ENCODE data around the gene UBAC1. TPM values are rescaled to one million over a fixed set of nuclear protein-coding genes. Genes with fewer than 3 reads are reported as not detected.

UBAC1 gene
- total and polyA plus RNA-seq, 4 donors: 37.8 to 49.5 (median 39.7) TPM

DNA sequence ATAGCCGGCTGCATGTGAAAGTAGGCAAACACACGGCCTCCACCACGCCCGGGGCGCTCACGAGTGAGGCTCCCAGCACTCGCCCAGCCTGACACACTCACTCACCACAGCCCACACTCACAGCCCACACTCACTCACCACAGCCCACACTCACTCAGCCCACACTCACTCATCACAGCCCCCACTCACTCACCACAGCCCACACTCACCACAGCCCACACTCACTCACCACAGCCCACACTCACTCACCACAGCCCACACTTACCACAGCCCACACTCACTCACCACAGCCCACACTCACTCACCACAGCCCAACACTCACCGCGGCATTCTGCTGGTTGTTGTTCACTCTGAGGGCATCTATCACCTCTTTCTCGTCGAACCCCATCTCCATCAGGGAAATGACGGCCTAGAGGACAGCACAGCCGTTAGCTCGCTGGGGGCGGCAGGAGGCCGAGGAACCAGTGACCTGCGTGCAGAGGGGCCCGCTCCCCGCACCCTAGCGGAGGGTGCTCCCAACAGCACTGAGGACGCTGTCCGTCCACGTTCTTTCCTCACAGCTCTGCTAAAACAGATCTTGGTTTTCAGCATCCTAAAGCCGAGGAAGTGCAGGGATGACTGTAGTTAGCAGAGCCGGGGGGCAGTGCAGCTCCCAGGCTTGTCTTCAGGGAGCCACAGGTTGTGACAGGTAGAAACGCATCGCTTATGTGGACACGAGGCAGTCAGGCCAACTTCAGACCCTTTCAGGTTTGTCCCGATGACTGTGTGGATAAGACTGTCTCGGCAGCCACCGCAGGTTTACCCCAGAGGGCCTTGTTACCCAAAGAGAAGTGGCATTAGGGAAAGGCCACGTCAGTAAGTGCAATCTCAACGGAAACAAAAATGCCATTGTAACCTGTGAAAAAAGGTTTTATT lies 21.6 kb downstream of the UBAC1 start:
- no peak overlapping the region for H3K4me3 ChIP-seq
- no peaks in the 10 kb centered on the region for H3K4me1 ChIP-seq (ENCODE audit: control insufficient read depth in 5 of 5, insufficient read depth in 5 of 5, low read length in 5 of 5)
- no peaks in the 10 kb centered on the region for H3K9me3 ChIP-seq (ENCODE audit: control insufficient read depth in 4 of 4, insufficient read depth in 3 of 4, low read length in 3 of 4)
- WGBS, 2 donors: 88 to 90% methylated on average over 33 of the region's 33 CpGs
- H3K27me3 ChIP-seq (ENCODE audit: control insufficient read depth in 3 of 3, insufficient read depth in 3 of 3, low read length in 2 of 3): no peaks in the 10 kb centered on the region
- H3K9ac ChIP-seq (ENCODE audit: insufficient read depth in 1 of 2, low read length in 2 of 2): no peak overlapping the region
- H3K27ac ChIP-seq (ENCODE audit: low read depth in 1 of 2, low read length in 1 of 2): no peak overlapping the region
- DNase-seq: no peak
- ATAC-seq (ENCODE audit: insufficient read depth, low FRiP score): no peak
- TF ChIP-seq, protein P1, sequence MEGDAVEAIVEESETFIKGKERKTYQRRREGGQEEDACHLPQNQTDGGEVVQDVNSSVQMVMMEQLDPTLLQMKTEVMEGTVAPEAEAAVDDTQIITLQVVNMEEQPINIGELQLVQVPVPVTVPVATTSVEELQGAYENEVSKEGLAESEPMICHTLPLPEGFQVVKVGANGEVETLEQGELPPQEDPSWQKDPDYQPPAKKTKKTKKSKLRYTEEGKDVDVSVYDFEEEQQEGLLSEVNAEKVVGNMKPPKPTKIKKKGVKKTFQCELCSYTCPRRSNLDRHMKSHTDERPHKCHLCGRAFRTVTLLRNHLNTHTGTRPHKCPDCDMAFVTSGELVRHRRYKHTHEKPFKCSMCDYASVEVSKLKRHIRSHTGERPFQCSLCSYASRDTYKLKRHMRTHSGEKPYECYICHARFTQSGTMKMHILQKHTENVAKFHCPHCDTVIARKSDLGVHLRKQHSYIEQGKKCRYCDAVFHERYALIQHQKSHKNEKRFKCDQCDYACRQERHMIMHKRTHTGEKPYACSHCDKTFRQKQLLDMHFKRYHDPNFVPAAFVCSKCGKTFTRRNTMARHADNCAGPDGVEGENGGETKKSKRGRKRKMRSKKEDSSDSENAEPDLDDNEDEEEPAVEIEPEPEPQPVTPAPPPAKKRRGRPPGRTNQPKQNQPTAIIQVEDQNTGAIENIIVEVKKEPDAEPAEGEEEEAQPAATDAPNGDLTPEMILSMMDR (IDR thresholded peaks at IDR 0.05; ENCODE audit: control extremely low read depth, extremely low read depth): no peak
- peaks cover 6 to 47% (median 32%) of the 10 kb centered on the region in 4 donors for H3K36me3 ChIP-seq (ENCODE audit: control insufficient read depth in 4 of 4, insufficient read depth in 4 of 4, low read length in 4 of 4)

DNA sequence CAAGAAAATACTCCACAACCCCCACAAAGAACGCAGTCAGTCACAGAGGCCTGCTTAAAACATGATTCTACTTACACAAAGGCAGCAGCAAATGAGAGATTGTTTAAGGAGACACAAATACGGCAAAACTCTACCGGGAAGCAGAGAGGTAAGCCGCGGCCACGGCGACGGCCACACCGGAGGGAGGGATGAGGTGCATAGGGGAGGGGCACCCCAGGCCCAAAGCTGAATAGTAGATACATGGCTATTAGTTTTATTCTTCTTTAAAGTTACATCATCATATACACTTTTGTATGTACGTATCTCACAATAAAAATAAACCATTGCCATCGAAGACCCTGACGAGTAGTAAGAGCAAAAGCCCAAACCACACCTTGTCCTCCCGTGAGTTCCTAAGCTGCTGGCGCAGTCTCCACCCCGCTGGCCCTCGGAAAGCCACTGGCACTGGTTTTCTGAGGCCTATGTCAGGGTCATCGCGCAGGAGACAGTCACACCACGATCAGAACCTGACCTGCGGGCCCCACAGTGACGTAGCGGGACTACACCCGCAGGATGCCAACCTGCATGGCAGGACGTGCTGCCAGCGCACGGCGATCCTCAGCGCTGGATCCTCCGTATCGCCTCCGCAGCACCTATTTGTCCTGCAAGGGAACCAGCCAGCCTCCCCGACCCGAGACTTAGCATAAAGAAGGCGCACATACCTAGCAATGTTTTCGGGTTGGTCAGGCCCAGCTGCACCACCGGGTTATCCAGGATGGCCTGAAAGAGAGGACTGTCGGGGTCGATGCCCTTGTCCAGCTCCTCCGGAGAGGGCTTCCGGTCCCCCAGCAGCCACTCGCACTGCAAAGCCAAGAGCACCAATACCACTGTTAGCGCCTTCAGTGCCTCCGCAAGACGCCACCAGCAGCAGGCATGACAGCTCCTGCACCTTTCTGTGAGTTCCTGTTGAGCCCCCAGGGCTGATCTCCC lies 23.4 kb downstream of the UBAC1 start:
- Histone ChIP-seq H3K9ac (ENCODE audit: insufficient read depth in 1 of 2, low read length in 2 of 2) (no peak overlapping the region), H3K9me3 (ENCODE audit: control insufficient read depth in 4 of 4, insufficient read depth in 3 of 4, low read length in 3 of 4) (no peaks in the 10 kb centered on the region), H3K27me3 (ENCODE audit: control insufficient read depth in 3 of 3, insufficient read depth in 3 of 3, low read length in 2 of 3) (no peaks in the 10 kb centered on the region), H3K36me3 (ENCODE audit: control insufficient read depth in 4 of 4, insufficient read depth in 4 of 4, low read length in 4 of 4) (peaks cover 11 to 49% (median 26%) of the 10 kb centered on the region in 4 donors), H3K4me3 (no peak overlapping the region), H3K4me1 (ENCODE audit: control insufficient read depth in 5 of 5, insufficient read depth in 5 of 5, low read length in 5 of 5) (no peaks in the 10 kb centered on the region), H3K27ac (ENCODE audit: low read depth in 1 of 2, low read length in 1 of 2) (no peak overlapping the region)
- ATAC-seq (ENCODE audit: insufficient read depth, low FRiP score) (no peak), DNase-seq (no peak)
- 95 to 98% methylated on average over 44 of the region's 44 CpGs for WGBS, 2 donors
- TF ChIP-seq, protein P1 (IDR thresholded peaks at IDR 0.05; ENCODE audit: control extremely low read depth, extremely low read depth): no peak

DNA sequence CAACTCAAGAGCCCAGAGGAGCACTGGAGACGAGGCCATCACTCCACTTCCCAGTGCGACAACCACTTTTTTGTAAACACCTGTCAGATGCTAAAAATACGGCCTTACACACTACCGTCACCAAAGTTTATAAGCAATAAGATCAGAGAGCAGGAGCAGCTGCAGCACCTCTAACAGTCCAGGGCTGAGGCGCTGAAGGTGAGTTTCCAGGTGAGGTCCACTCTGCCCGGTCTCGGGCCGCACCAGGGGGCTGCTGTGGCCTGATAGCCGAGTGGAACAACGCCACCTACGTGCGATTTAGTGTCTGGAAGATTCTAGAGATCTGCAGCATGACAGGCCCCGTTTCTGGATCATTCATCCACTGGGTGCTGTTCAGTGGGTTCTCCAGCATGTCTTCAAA lies 28.1 kb downstream of the UBAC1 start:
- Histone ChIP-seq H3K27ac (ENCODE audit: low read depth in 1 of 2, low read length in 1 of 2) (no peak overlapping the region), H3K27me3 (ENCODE audit: control insufficient read depth in 3 of 3, insufficient read depth in 3 of 3, low read length in 2 of 3) (no peaks in the 10 kb centered on the region), H3K4me3 (no peak overlapping the region), H3K36me3 (ENCODE audit: control insufficient read depth in 4 of 4, insufficient read depth in 4 of 4, low read length in 4 of 4) (peaks cover 15 to 49% (median 21%) of the 10 kb centered on the region in 4 donors), H3K4me1 (ENCODE audit: control insufficient read depth in 5 of 5, insufficient read depth in 5 of 5, low read length in 5 of 5) (no peaks in the 10 kb centered on the region), H3K9me3 (ENCODE audit: control insufficient read depth in 4 of 4, insufficient read depth in 3 of 4, low read length in 3 of 4) (no peaks in the 10 kb centered on the region), H3K9ac (ENCODE audit: insufficient read depth in 1 of 2, low read length in 2 of 2) (no peak overlapping the region)
- ATAC-seq (ENCODE audit: insufficient read depth, low FRiP score) (no peak), DNase-seq (no peak)
- 94 to 97% methylated on average over 13 of the region's 13 CpGs for WGBS, 2 donors
- TF ChIP-seq, protein P1 (IDR thresholded peaks at IDR 0.05; ENCODE audit: control extremely low read depth, extremely low read depth): no peak

All from lung (tissue), 12 donors.